ENCODE results near the gene IL17C. TPM values are rescaled to one million over a fixed set of nuclear protein-coding genes. Genes with fewer than 3 reads are reported as not detected.
A peak's percentile ranks its signal among the peaks of the same experiment; 100 is the strongest.

The IL17C gene
- total RNA-seq, 6 donors from 2014 or later = 0.40 to 0.76 TPM; not detected in 4

DNA sequence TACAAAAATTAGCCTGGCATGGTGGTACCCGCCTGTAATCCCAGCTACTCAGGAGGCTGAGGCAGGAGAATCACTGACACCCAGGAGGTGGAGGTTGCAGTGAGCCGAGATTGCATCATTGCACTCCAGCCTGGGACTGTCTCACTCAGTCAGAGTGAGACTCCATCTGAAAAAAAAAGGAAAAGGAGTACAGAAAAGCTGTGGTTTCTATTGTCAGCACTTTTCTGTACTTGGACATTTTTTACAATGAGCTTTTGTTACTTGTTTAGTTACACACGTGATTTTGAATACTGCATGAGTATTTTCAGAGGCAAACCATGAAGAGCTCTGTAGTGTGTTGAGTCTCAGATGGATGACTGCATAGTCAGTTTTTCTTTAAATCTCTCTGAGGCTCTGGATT lies 41.9 kb upstream of the IL17C start:
- H3K4me3 ChIP-seq = no peak overlapping the region
- DNase-seq = no peak
- H3K27ac ChIP-seq = no peak overlapping the region

DNA sequence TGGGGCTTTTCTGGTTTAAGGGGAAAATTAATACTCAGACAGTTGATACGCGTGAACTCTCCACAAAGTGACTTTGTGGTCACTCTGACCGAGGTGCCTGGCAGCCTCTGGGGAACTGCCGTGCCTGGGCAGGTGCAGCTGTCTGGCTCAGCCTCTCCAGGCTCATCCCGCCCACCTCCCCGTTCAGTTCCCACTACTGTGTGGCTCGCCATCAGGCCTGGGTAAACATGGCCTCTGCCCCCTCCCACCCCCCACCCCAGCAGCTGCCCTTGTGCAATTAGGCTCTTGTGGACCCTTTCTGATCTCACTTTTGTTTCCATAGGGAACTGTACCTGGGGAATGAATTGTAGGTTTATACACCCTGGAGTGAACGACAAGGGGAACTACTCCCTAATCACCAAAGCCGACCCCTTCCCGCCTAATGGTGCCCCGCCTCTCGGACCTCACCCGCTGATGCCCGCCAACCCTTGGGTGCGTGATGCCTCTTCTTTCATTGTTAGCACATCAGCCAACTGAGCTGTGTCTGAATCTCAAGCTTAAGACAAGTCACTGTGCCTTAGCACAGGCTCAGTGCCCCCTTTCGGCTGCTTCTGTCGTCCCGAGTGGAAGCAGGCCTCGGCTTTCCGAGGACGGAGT lies 40.4 kb upstream of the IL17C start:
- Histone ChIP-seq H3K36me3 (peaks cover 9 to 68% (median 31%) of the 10 kb centered on the region in 4 donors), H3K4me1 (peaks cover 17 to 36% (median 31%) of the 10 kb centered on the region in 4 donors), H3K27me3 (no peaks in the 10 kb centered on the region), H3K9me3 (no peaks in the 10 kb centered on the region), H3K4me3 (no peak overlapping the region), H3K27ac (peak overlapping the region in 2 of 4 donors; percentile 75 to 80)
- ATAC-seq (ENCODE audit: low FRiP score in 2 of 2) (no peak), DNase-seq (no peak)
- no peak for TF ChIP-seq POLR2A (IDR thresholded peaks at IDR 0.05)
- WGBS, 2 donors = 82 to 88% methylated on average over 18 to 21 of the region's 21 CpGs

More for the DNA sequence above, 41.9 kb upstream of the IL17C start:
- TF ChIP-seq POLR2AphosphoS5 (IDR thresholded peaks at IDR 0.05) = no peak
- TF ChIP-seq POLR2A (IDR thresholded peaks at IDR 0.05) = no peak
- TF ChIP-seq EP300 (IDR thresholded peaks at IDR 0.05) = no peak
- TF ChIP-seq, protein P1, sequence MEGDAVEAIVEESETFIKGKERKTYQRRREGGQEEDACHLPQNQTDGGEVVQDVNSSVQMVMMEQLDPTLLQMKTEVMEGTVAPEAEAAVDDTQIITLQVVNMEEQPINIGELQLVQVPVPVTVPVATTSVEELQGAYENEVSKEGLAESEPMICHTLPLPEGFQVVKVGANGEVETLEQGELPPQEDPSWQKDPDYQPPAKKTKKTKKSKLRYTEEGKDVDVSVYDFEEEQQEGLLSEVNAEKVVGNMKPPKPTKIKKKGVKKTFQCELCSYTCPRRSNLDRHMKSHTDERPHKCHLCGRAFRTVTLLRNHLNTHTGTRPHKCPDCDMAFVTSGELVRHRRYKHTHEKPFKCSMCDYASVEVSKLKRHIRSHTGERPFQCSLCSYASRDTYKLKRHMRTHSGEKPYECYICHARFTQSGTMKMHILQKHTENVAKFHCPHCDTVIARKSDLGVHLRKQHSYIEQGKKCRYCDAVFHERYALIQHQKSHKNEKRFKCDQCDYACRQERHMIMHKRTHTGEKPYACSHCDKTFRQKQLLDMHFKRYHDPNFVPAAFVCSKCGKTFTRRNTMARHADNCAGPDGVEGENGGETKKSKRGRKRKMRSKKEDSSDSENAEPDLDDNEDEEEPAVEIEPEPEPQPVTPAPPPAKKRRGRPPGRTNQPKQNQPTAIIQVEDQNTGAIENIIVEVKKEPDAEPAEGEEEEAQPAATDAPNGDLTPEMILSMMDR (IDR thresholded peaks at IDR 0.05) = no peak
- WGBS, 2 donors = 78 to 83% methylated on average over 3 of the region's 3 CpGs
- Histone ChIP-seq H3K4me1 (peaks cover 10 to 29% (median 25%) of the 10 kb centered on the region in 4 donors), H3K27me3 (no peaks in the 10 kb centered on the region), H3K9me3 (no peaks in the 10 kb centered on the region), H3K36me3 (peaks cover 9 to 61% (median 30%) of the 10 kb centered on the region in 4 donors)
- peak in 1 of 2 donors; percentile 31 for ATAC-seq (ENCODE audit: low FRiP score in 2 of 2)

DNA sequence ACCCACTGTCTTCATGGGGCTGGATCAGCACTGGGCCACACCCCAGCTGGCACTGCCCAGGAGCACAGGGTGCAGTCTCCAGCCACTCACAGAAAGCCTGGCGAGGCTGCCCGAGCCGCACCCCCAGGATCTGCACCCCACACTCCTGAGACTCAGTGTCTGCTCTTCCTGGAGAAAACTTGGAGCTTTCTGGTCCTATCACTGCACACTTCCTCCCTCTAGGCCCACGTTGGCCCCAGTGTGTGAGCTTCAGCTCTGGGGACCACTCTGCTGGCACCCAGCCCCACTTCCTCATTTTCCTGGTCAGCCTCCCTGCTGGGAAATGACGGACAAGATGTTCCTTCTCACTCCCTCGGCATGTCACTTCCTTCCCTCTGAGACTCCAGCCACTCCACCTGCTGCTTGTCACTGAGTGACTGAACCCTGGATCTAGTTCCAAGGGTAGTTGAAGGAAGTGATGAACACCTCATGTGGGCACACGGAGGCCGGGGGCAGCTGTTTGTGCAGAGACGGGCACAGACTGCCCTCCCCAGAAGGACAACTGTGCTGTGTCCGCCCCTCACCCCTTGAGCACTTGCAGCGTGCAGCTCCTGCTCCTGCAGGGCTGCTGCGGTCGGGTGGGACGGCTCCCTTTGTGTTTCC lies 39.2 kb upstream of the IL17C start:
- DNase-seq = peak in 1 of 2 donors; percentile 88
- no peaks in the 10 kb centered on the region for H3K9me3 ChIP-seq
- ATAC-seq (ENCODE audit: low FRiP score in 2 of 2) = peak; percentile 77 to 88
- H3K4me3 ChIP-seq = no peak overlapping the region
- H3K36me3 ChIP-seq = peaks cover 9 to 62% (median 28%) of the 10 kb centered on the region in 4 donors
- H3K27ac ChIP-seq = peak overlapping the region; percentile 56 to 80 (median 74)
- whole genome bisulfite sequencing, 2 donors = 62 to 81% methylated on average over 12 to 14 of the region's 14 CpGs
- no peaks in the 10 kb centered on the region for H3K27me3 ChIP-seq
- H3K4me1 ChIP-seq = peaks cover 17 to 36% (median 31%) of the 10 kb centered on the region in 4 donors
- TF ChIP-seq EP300 (IDR thresholded peaks at IDR 0.05) (peak; percentile 65 to 97 (median 94)), POLR2AphosphoS5 (IDR thresholded peaks at IDR 0.05) (peak; percentile 80 to 98)
- TF ChIP-seq, protein P1 (IDR thresholded peaks at IDR 0.05) = no peak

DNA sequence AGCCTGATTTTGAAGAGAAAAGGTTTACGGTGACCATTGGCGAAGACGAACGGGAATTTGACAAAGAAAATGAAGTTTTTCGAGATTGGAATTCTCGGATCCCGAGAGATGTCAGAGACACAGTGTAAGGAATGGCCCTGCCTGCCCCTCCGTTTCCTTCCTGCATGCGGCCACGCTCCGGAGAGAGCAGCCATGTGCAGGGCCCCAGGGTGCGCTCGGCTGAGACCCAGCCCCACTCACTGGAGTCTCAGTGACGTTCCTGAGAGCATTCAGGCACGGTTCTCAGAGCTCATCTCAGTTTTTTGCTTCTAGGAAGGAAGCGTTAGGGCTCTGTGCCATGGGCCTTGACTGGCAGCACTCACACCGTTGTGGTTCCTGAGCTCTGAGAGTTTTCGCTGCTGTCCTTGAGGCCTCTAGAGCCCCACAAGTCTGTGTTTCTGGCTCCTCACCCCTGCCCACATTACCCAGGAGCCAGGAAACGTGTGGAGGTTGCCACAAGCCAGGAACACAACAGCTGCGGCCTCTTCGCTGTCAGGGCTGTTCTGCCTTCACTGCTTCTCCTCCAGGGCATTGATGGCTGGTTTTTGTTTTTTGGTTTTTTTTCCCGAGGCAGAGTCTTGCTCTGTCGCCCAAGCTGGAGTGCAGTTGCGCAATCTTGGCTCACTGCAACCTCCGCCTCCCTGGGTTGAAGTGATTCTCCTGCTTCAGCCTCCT lies 38.4 kb upstream of the IL17C start:
- no peaks in the 10 kb centered on the region for H3K27me3 ChIP-seq
- 73 to 76% methylated on average over 20 to 25 of the region's 25 CpGs for WGBS, 2 donors
- peak in 1 of 2 donors; percentile 81 for DNase-seq
- no peak overlapping the region for H3K4me3 ChIP-seq
- ATAC-seq (ENCODE audit: low FRiP score in 2 of 2) = no peak
- peak overlapping the region; percentile 38 to 80 (median 74) for H3K27ac ChIP-seq
- peaks cover 9 to 68% (median 34%) of the 10 kb centered on the region in 4 donors for H3K36me3 ChIP-seq
- H3K9me3 ChIP-seq = no peaks in the 10 kb centered on the region
- TF ChIP-seq, protein P1 (IDR thresholded peaks at IDR 0.05) = no peak
- TF ChIP-seq EP300 (IDR thresholded peaks at IDR 0.05) (no peak), POLR2A (IDR thresholded peaks at IDR 0.05) (no peak), POLR2AphosphoS5 (IDR thresholded peaks at IDR 0.05) (no peak)
- peaks cover 17 to 36% (median 31%) of the 10 kb centered on the region in 4 donors for H3K4me1 ChIP-seq

DNA sequence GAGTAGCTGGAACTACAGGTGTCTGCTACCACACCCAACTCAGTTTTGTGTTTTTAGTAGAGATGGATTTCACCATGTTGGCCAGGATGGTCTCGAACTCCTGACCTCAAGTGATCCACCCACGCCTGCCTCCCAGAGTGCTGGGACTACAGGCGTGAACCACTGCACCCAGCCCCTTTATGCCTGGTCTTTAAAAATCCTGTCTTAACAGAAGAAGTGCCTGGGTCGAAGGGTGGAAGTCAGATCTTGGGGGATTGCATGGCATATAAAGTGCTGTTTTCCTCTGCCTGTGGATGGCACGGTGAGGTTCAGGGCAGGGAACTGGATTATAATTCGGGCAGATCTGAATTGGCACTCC lies 37.9 kb upstream of the IL17C start:
- H3K27me3 ChIP-seq = no peaks in the 10 kb centered on the region
- H3K36me3 ChIP-seq = peaks cover 9 to 74% (median 38%) of the 10 kb centered on the region in 4 donors
- TF ChIP-seq, protein P1 (IDR thresholded peaks at IDR 0.05) = no peak
- TF ChIP-seq POLR2AphosphoS5 (IDR thresholded peaks at IDR 0.05) (no peak), POLR2A (IDR thresholded peaks at IDR 0.05) (no peak), EP300 (IDR thresholded peaks at IDR 0.05) (no peak)
- H3K4me3 ChIP-seq = no peak overlapping the region
- no peaks in the 10 kb centered on the region for H3K9me3 ChIP-seq
- ATAC-seq (ENCODE audit: low FRiP score in 2 of 2) (no peak), DNase-seq (no peak)
- 85 to 89% methylated on average over 6 of the region's 6 CpGs for WGBS, 2 donors
- H3K27ac ChIP-seq = peak overlapping the region in 3 of 4 donors; percentile 70 to 80 (median 79)
- peaks cover 17 to 36% (median 31%) of the 10 kb centered on the region in 4 donors for H3K4me1 ChIP-seq

Measured in upper lobe of left lung (tissue), 6 donors.